Lung microvascular endothelial cell (primary cell): ENCODE results near the gene DPH2. TPM values are rescaled to one million over a fixed set of nuclear protein-coding genes. Genes with fewer than 3 reads are reported as not detected.

Experiments
- DNase-seq, 2 donors: peaks; one replicate each; pipeline versions ENCODE4 v3.0.0 to v3.0.0-alpha.2; 2010; ENCODE audit warnings: low read depth in 2 of 2
- total RNA-seq: library from RNA; depleted of rRNA; stranded (reverse); fragments of >200 nt; gene quantifications from 2 replicates; pipeline ENCODE4 v1.2.1, GENCODE V29; 2014

Gene DPH2
- total RNA-seq, 1 donor from 2014 or later, result 19.0 TPM

- peak; percentile 45 to 50 for DNase-seq
These were observed 1.4 kb upstream of the DPH2 start for GRCh38 chr1:43968348-43968948.

GRCh38 chr1:43969416-43969745, 429 bp upstream of the DPH2 start:
- no peak for DNase-seq

- no peak for DNase-seq
These were observed 692 bp downstream of the DPH2 start for GRCh38 chr1:43970502-43970901.

- DNase-seq, result no peak
These were observed 1.1 kb downstream of the DPH2 start for GRCh38 chr1:43970911-43971310.

- DNase-seq, result no peak
These were observed 1.6 kb downstream of the DPH2 start for GRCh38 chr1:43971336-43971980.

- no peak for DNase-seq
These were observed 4.2 kb downstream of the DPH2 start for GRCh38 chr1:43973981-43974442.

GRCh38 chr1:43974443-43975248, 4.8 kb downstream of the DPH2 start, which contains the start of gene ATP6V0B:
Gene ATP6V0B (plus strand): TSS chr1:43974960. CDS start chr1:43975041, 81 bp downstream.
- peak; percentile 95 for DNase-seq

- DNase-seq, result peak; percentile 39 to 54
These were observed 5.6 kb downstream of the DPH2 start for GRCh38 chr1:43975249-43975961.

- DNase-seq, result no peak
These were observed 6.2 kb downstream of the DPH2 start for GRCh38 chr1:43976045-43976444.

- DNase-seq, result no peak
These were observed 7.1 kb downstream of the DPH2 start for GRCh38 chr1:43976890-43977289.

GRCh38 chr1:43977376-43978263, 7.8 kb downstream of the DPH2 start:
- DNase-seq, result no peak

- no peak for DNase-seq
These were observed 8.4 kb downstream of the DPH2 start for GRCh38 chr1:43978264-43978550.

- peak; percentile 47 to 48 for DNase-seq
These were observed 8.9 kb downstream of the DPH2 start, which contains the start of gene B4GALT2 for GRCh38 chr1:43978551-43979260. Gene B4GALT2 (plus strand): TSS chr1:43979210. CDS start chr1:43981161, 1,951 bp downstream.

- no peak for DNase-seq
These were observed 9.4 kb downstream of the DPH2 start for GRCh38 chr1:43979261-43979527.

GRCh38 chr1:43979528-43980254, 9.9 kb downstream of the DPH2 start:
- peak; percentile 37 to 40 for DNase-seq

GRCh38 chr1:43980255-43981134, 10.7 kb downstream of the DPH2 start:
- no peak for DNase-seq

GRCh38 chr1:43981135-43981491, 11.3 kb downstream of the DPH2 start:
- DNase-seq, result no peak

GRCh38 chr1:43981636-43982035, 11.8 kb downstream of the DPH2 start:
- no peak for DNase-seq

- DNase-seq, result no peak
These were observed 12.4 kb downstream of the DPH2 start for GRCh38 chr1:43982241-43982640.
